Peyer's patch (tissue), 4 donors: ENCODE data around the gene SPON1. TPM values are rescaled to one million over a fixed set of nuclear protein-coding genes. Genes with fewer than 3 reads are reported as not detected.

Experiments
- DNase-seq, 3 donors: peaks; one replicate each; pipeline ENCODE4 v3.0.0-alpha.2; 2017 to 2019
- H3K27ac ChIP-seq, 4 donors: fragments of 200-600 bp; sonication (generic); one replicate each; pipeline ENCODE4 v1.5.1; 2016 to 2019
- H3K27me3 ChIP-seq, 2 donors: fragments of 200-600 bp; sonication (generic); one replicate each; pipeline ENCODE4 v1.5.1; 2019
- H3K36me3 ChIP-seq, 3 donors: fragments of 200-600 bp; sonication (generic); one replicate each; pipeline ENCODE4 v1.5.1; 2016 to 2019
- H3K4me1 ChIP-seq, 4 donors: fragments of 200-600 bp; sonication (generic); one replicate each; pipeline ENCODE4 v1.5.1; 2016 to 2019
- H3K4me3 ChIP-seq, 4 donors: fragments of 200-600 bp; sonication (generic); 1 replicate in 3 of 4; 2 replicates in 1 of 4; pipeline ENCODE4 v1.5.1; 2016 to 2019; ENCODE audit warnings: mild to moderate bottlenecking in 1 of 4
- H3K9me3 ChIP-seq, 4 donors: fragments of 200-600 bp; sonication (generic); one replicate each; pipeline ENCODE4 v1.5.1; 2016 to 2019; ENCODE audit warnings: mild to moderate bottlenecking in 1 of 4
- CTCF ChIP-seq, 6 experiments: fragments of 450-650 bp in 4 of 6; fragments of 200-600 bp in 2 of 6; sonication (generic) in 1 of 6; IDR thresholded peaks; one replicate each; pipeline ENCODE4 v1.5.1; 2017 to 2019; ENCODE audit warnings: antibody characterized with exemption in 6 of 6, mild to moderate bottlenecking in 3 of 6, moderate library complexity in 1 of 6
- POLR2A ChIP-seq, 2 donors: fragments of 450-650 bp; IDR thresholded peaks; one replicate each; pipeline ENCODE4 v1.5.1; 2017; ENCODE audit warnings: antibody characterized with exemption in 2 of 2, mild to moderate bottlenecking in 2 of 2, moderate library complexity in 2 of 2
- total RNA-seq, 4 donors: library from RNA; depleted of rRNA; stranded (reverse); fragments of >200 nt; gene quantifications; one replicate each; pipeline ENCODE4 v1.1.0, GENCODE V29; 2016

Gene SPON1
- total RNA-seq, 4 donors from 2014 or later: 26.4 to 53.8 (median 48.3) TPM

GRCh38 chr11:14095882-14096281, 133.4 kb downstream of the SPON1 start:
- Histone ChIP-seq H3K4me3 (no peak overlapping the region), H3K4me1 (no peaks in the 10 kb centered on the region), H3K27ac (no peak overlapping the region), H3K9me3 (no peaks in the 10 kb centered on the region), H3K27me3 (no peaks in the 10 kb centered on the region), H3K36me3 (no peaks in the 10 kb centered on the region)
- DNase-seq: no peak
- TF ChIP-seq POLR2A (IDR thresholded peaks at IDR 0.05) (no peak), CTCF (IDR thresholded peaks at IDR 0.05) (no peak)

GRCh38 chr11:14096606-14097005, 134.1 kb downstream of the SPON1 start:
- H3K27me3 ChIP-seq: no peaks in the 10 kb centered on the region
- H3K4me3 ChIP-seq: no peak overlapping the region
- no peaks in the 10 kb centered on the region for H3K9me3 ChIP-seq
- H3K4me1 ChIP-seq: no peaks in the 10 kb centered on the region
- TF ChIP-seq CTCF (IDR thresholded peaks at IDR 0.05): no peak
- no peak for TF ChIP-seq POLR2A (IDR thresholded peaks at IDR 0.05)
- H3K27ac ChIP-seq: no peak overlapping the region
- DNase-seq: no peak
- no peaks in the 10 kb centered on the region for H3K36me3 ChIP-seq

GRCh38 chr11:14101388-14101787, 138.9 kb downstream of the SPON1 start:
- TF ChIP-seq CTCF (IDR thresholded peaks at IDR 0.05) (no peak), POLR2A (IDR thresholded peaks at IDR 0.05) (no peak)
- Histone ChIP-seq H3K27me3 (no peaks in the 10 kb centered on the region), H3K27ac (no peak overlapping the region), H3K9me3 (no peaks in the 10 kb centered on the region), H3K4me3 (no peak overlapping the region), H3K4me1 (no peaks in the 10 kb centered on the region), H3K36me3 (no peaks in the 10 kb centered on the region)
- DNase-seq: no peak

GRCh38 chr11:14102766-14103165, 140.2 kb downstream of the SPON1 start:
- Histone ChIP-seq H3K27me3 (no peaks in the 10 kb centered on the region), H3K36me3 (no peaks in the 10 kb centered on the region), H3K9me3 (no peaks in the 10 kb centered on the region), H3K4me3 (no peak overlapping the region), H3K4me1 (no peaks in the 10 kb centered on the region), H3K27ac (no peak overlapping the region)
- DNase-seq: no peak
- TF ChIP-seq POLR2A (IDR thresholded peaks at IDR 0.05) (no peak), CTCF (IDR thresholded peaks at IDR 0.05) (no peak)

- TF ChIP-seq CTCF (IDR thresholded peaks at IDR 0.05): no peak
- TF ChIP-seq POLR2A (IDR thresholded peaks at IDR 0.05): no peak
- H3K27ac ChIP-seq: no peak overlapping the region
- no peaks in the 10 kb centered on the region for H3K27me3 ChIP-seq
- no peak for DNase-seq
- no peaks in the 10 kb centered on the region for H3K9me3 ChIP-seq
- H3K36me3 ChIP-seq: no peaks in the 10 kb centered on the region
- H3K4me3 ChIP-seq: no peak overlapping the region
- no peaks in the 10 kb centered on the region for H3K4me1 ChIP-seq
Observed at GRCh38 chr11:14105446-14105845, 142.9 kb downstream of the SPON1 start.
